Progenitor cell of endocrine pancreas (in vitro differentiated cells): ENCODE results near the gene OR51I2. TPM values are rescaled to one million over a fixed set of nuclear protein-coding genes. Genes with fewer than 3 reads are reported as not detected.

Source experiments
- DNase-seq: peaks from one replicate; pipeline ENCODE4 v3.0.0; 2021; ENCODE audit warnings: low spot score; ENCODE audit not compliant: unreplicated experiment
- H3K27ac Mint-ChIP-seq: 2 replicates; pipeline ENCODE4 v1.8.0; 2021; ENCODE audit warnings: mild to moderate bottlenecking, moderate library complexity, mixed read lengths
- H3K27me3 Mint-ChIP-seq: 2 replicates; pipeline ENCODE4 v1.8.0; 2021; ENCODE audit warnings: mixed read lengths
- H3K36me3 Mint-ChIP-seq: 2 replicates; pipeline ENCODE4 v1.8.0; 2022; ENCODE audit warnings: mixed read lengths; ENCODE audit not compliant: insufficient read depth
- H3K4me1 Mint-ChIP-seq: 2 replicates; pipeline ENCODE4 v1.8.0; 2021; ENCODE audit warnings: low read depth, mixed read lengths
- H3K4me3 Mint-ChIP-seq: 2 replicates; pipeline ENCODE4 v1.8.0; 2021; ENCODE audit warnings: low read depth, mild to moderate bottlenecking, moderate library complexity, mixed read lengths
- H3K9me3 Mint-ChIP-seq: 2 replicates; pipeline ENCODE4 v1.8.0; 2021; ENCODE audit warnings: low read depth, mixed read lengths
- CTCF ChIP-seq: fragments of 200-600 bp; sonication (generic); IDR thresholded peaks from one replicate; pipeline ENCODE4 v1.5.0; 2021; ENCODE audit warnings: antibody characterized with exemption, mild to moderate bottlenecking; ENCODE audit not compliant: unreplicated experiment
- long read RNA-seq: library from polyadenylated mRNA; unstranded; transcript quantifications from one replicate; pipeline ENCODE4 v2.0.0, GENCODE V29; 2020
- total RNA-seq: library from RNA; stranded (reverse); gene quantifications from 2 replicates; pipeline ENCODE4 v1.2.1, GENCODE V29; 2021

Gene OR51I2
- not detected in 2 replicates for total RNA-seq
- long read RNA-seq = 0 reads

GRCh38 chr11:5449023-5449422 is at the start of gene OR51I2:
Gene OR51I2, plus strand, starts transcription at chr11:5449323. Its CDS starts 4,166 bp downstream, at chr11:5453489.
- no peaks in the 10 kb centered on the region for H3K9me3 Mint-ChIP-seq
- no peaks in the 10 kb centered on the region for H3K27me3 Mint-ChIP-seq
- TF ChIP-seq CTCF = no peak
- DNase-seq = no peak
- H3K36me3 Mint-ChIP-seq = no peaks in the 10 kb centered on the region
- H3K4me3 Mint-ChIP-seq = no peak within 1 kb of the TSS
- no peak within 1 kb of the TSS for H3K27ac Mint-ChIP-seq
- H3K4me1 Mint-ChIP-seq = peaks cover 7% of the 10 kb centered on the region

- no peak for TF ChIP-seq CTCF
- no peaks in the 10 kb centered on the region for H3K4me1 Mint-ChIP-seq
- H3K36me3 Mint-ChIP-seq = no peaks in the 10 kb centered on the region
- no peaks in the 10 kb centered on the region for H3K27me3 Mint-ChIP-seq
- no peaks in the 10 kb centered on the region for H3K9me3 Mint-ChIP-seq
- no peak overlapping the region for H3K4me3 Mint-ChIP-seq
- no peak overlapping the region for H3K27ac Mint-ChIP-seq
- DNase-seq = no peak
Observed at GRCh38 chr11:5405173-5405572, 44.0 kb upstream of the OR51I2 start.

GRCh38 chr11:5420993-5421392 is 28.1 kb upstream of the OR51I2 start:
- no peak for TF ChIP-seq CTCF
- Mint-ChIP-seq H3K36me3 (peaks cover 1% of the 10 kb centered on the region), H3K4me3 (no peak overlapping the region), H3K27ac (no peak overlapping the region), H3K4me1 (no peaks in the 10 kb centered on the region), H3K9me3 (peaks cover 4% of the 10 kb centered on the region), H3K27me3 (no peaks in the 10 kb centered on the region)
- no peak for DNase-seq

- Mint-ChIP-seq H3K4me3 (no peak within 1 kb of the TSS), H3K27ac (no peak within 1 kb of the TSS), H3K27me3 (no peaks in the 10 kb centered on the region)
Observed at GRCh38 chr11:5421811-5422210, 27.3 kb upstream of the OR51I2 start, which contains the start of gene OR51Q1. Gene OR51Q1, plus strand, starts transcription at chr11:5422111. Its CDS starts 90 bp downstream, at chr11:5422201.

GRCh38 chr11:5423131-5423530 is 26.0 kb upstream of the OR51I2 start:
- no peaks in the 10 kb centered on the region for H3K27me3 Mint-ChIP-seq
- no peak for DNase-seq
- H3K36me3 Mint-ChIP-seq = peaks cover 1% of the 10 kb centered on the region
- H3K4me1 Mint-ChIP-seq = peaks cover 10% of the 10 kb centered on the region
- peaks cover 4% of the 10 kb centered on the region for H3K9me3 Mint-ChIP-seq
- no peak overlapping the region for H3K27ac Mint-ChIP-seq
- no peak overlapping the region for H3K4me3 Mint-ChIP-seq
- no peak for TF ChIP-seq CTCF

More at GRCh38 chr11:5421811-5422210, 27.3 kb upstream of the OR51I2 start, which contains the start of gene OR51Q1:
- DNase-seq = no peak
- Mint-ChIP-seq H3K4me1 (peaks cover 5% of the 10 kb centered on the region), H3K36me3 (peaks cover 1% of the 10 kb centered on the region), H3K9me3 (peaks cover 4% of the 10 kb centered on the region)
- TF ChIP-seq CTCF = no peak
